GM12878 (cell line): ENCODE measurements around the gene CYP3A7. TPM values are rescaled to one million over a fixed set of nuclear protein-coding genes. Genes with fewer than 3 reads are reported as not detected.

Experiments used
- ATAC-seq: fragments of 200-7000 bp; cut with Tn5 transposase; 3 replicates; pipeline ENCODE4 v1.9.1; 2020; ENCODE audit warnings: mild to moderate bottlenecking, moderate library complexity
- BruUV-seq: library from RNA; stranded (reverse); fragments of 400-500 nt; replicated peaks from 2 replicates; lab custom pipeline; 2021; lab: Mats Ljungman, UMichigan
- CTCF ChIA-PET: fragments of 300-600 bp; sonication (Branson Sonifier 250); formaldehyde crosslinking; extraction: SDS; loops from one replicate; lab custom pipeline; 2021; ENCODE audit warnings: inconsistent platforms; lab: Yijun Ruan, JAX
- POLR2A ChIA-PET: fragments of 350-600 bp; formaldehyde crosslinking; extraction: SDS; loops from one replicate; lab custom pipeline; 2021; ENCODE audit warnings: inconsistent platforms; lab: Charles Lee
- RAD21 ChIA-PET: fragments of 300-600 bp; sonication (Branson Sonifier 250); formaldehyde crosslinking; loops from one replicate; lab custom pipeline; 2023; ENCODE audit warnings: antibody characterized with exemption; ENCODE audit not compliant: unreplicated experiment; lab: Charles Lee
- SMC1A ChIA-PET: fragments of 300-600 bp; sonication (Branson Sonifier 250); formaldehyde crosslinking; loops from one replicate; lab custom pipeline; 2023; ENCODE audit not compliant: unreplicated experiment, uncharacterized antibody; lab: Charles Lee
- DNase-seq: peaks from one replicate; pipeline ENCODE4 v3.0.0-alpha.2; 2011; ENCODE audit warnings: low read depth, low spot score
- FAIRE-seq: peaks from 3 replicates; lab custom pipeline; 2011; peaks lifted over from hg19 to GRCh38; lab: Jason Lieb, UNC
- H2AFZ ChIP-seq: 2 replicates; pipeline ENCODE4 v1.6.0; 2011; ENCODE audit warnings: low read depth, low read length, control low read depth; ENCODE audit not compliant: control insufficient read depth
- H3K27ac ChIP-seq: 2 replicates; pipeline ENCODE4 v1.5.1; 2011; ENCODE audit warnings: control low read depth; ENCODE audit not compliant: control insufficient read depth, insufficient read depth
- H3K27me3 ChIP-seq, 2 experiments: replicated peaks in 1 of 2; 2 replicates each; pipeline versions ENCODE4 v1.6.0 to v1.6.1; 2011; ENCODE audit warnings: low read length in 1 of 2; ENCODE audit not compliant: control insufficient read depth in 2 of 2, insufficient read depth in 2 of 2
- H3K36me3 ChIP-seq, 2 experiments: 2 replicates each; pipeline ENCODE4 v1.5.1; 2011; ENCODE audit warnings: low read length in 1 of 2; ENCODE audit not compliant: control insufficient read depth in 2 of 2, insufficient read depth in 2 of 2
- H3K4me1 ChIP-seq: 2 replicates; pipeline ENCODE4 v1.6.1; 2011; ENCODE audit warnings: mild to moderate bottlenecking, low read length, moderate library complexity, mixed read lengths; ENCODE audit not compliant: control insufficient read depth, insufficient read depth
- H3K4me2 ChIP-seq: 2 replicates; pipeline ENCODE4 v1.6.0; 2011; ENCODE audit warnings: control low read depth; ENCODE audit not compliant: control insufficient read depth, insufficient read depth
- H3K4me3 ChIP-seq: fragments of 200-600 bp; sonication (generic); 2 replicates; pipeline ENCODE4 v1.5.1; 2016
- H3K79me2 ChIP-seq: 2 replicates; pipeline ENCODE4 v1.6.0; 2011; ENCODE audit warnings: low read length; ENCODE audit not compliant: control insufficient read depth, insufficient read depth
- H3K9ac ChIP-seq: 2 replicates; pipeline ENCODE4 v1.8.0; 2011; ENCODE audit warnings: low read length, control low read depth, mixed read lengths; ENCODE audit not compliant: control insufficient read depth, insufficient read depth
- H3K9me3 ChIP-seq: replicated peaks from 3 replicates; pipeline ENCODE4 v1.5.1; 2011; ENCODE audit warnings: mild to moderate bottlenecking, low read length; ENCODE audit not compliant: control insufficient read depth, insufficient read depth
- H4K20me1 ChIP-seq: 2 replicates; pipeline ENCODE4 v1.6.0; 2011; ENCODE audit not compliant: control insufficient read depth, insufficient read depth
- ATF3 ChIP-seq: IDR thresholded peaks from 2 replicates; pipeline ENCODE4 v1.6.1; 2011; ENCODE audit warnings: low read depth, mild to moderate bottlenecking, low read length, moderate library complexity, borderline replicate concordance; ENCODE audit errors: extremely low read depth
- BRCA1 ChIP-seq: IDR thresholded peaks from 2 replicates; pipeline ENCODE4 v1.6.1; 2011; ENCODE audit warnings: low read depth, low read length, improper control_type of control experiment
- GATAD2B ChIP-seq: fragments of 450-650 bp; conservative IDR thresholded peaks from 2 replicates; pipeline ENCODE4 v1.6.1; 2017; ENCODE audit warnings: low read depth, mild to moderate bottlenecking, moderate library complexity
- IKZF1 ChIP-seq: fragments of 450-650 bp; conservative IDR thresholded peaks from 2 replicates; pipeline ENCODE4 v1.6.1; 2017; ENCODE audit warnings: antibody characterized with exemption, mild to moderate bottlenecking
- KAT2A ChIP-seq: conservative IDR thresholded peaks from 2 replicates; pipeline ENCODE4 v1.6.1; 2011; ENCODE audit warnings: low read depth, low read length; ENCODE audit not compliant: control insufficient read depth
- MTA2 ChIP-seq: fragments of 450-650 bp; IDR thresholded peaks from 2 replicates; pipeline ENCODE4 v1.6.1; 2016; ENCODE audit warnings: low read depth, mild to moderate bottlenecking, moderate library complexity
- NFYA ChIP-seq: IDR thresholded peaks from 2 replicates; pipeline ENCODE4 v1.6.1; 2011; ENCODE audit warnings: low read depth, mild to moderate bottlenecking, low read length, improper control_type of control experiment, borderline replicate concordance
- SMARCA5 ChIP-seq: fragments of 450-650 bp; IDR thresholded peaks from 2 replicates; pipeline ENCODE4 v1.6.1; 2017; ENCODE audit warnings: mild to moderate bottlenecking
- ZBED1 ChIP-seq: IDR thresholded peaks from 2 replicates; pipeline ENCODE4 v1.6.1; 2016; ENCODE audit warnings: borderline replicate concordance
- ZZZ3 ChIP-seq: IDR thresholded peaks from 2 replicates; pipeline ENCODE4 v1.6.1; 2011; ENCODE audit warnings: low read depth; ENCODE audit not compliant: control insufficient read depth, insufficient read length
- WGBS: methylation state at CpG from one replicate; pipeline ENCODE4 v1.1.6; 2016; ENCODE audit warnings: low lambda C conversion rate; ENCODE audit not compliant: insufficient replicate concordance, insufficient coverage; ENCODE audit errors: missing lambda C conversion rate; 5-methylcytosine and 5-hydroxymethylcytosine counted together
- in situ Hi-C: fragments of 300-500 bp; cut with MboI; formaldehyde crosslinking; loops from 9 replicates; pipeline ENCODE4 v1.14.3; 2018; ENCODE audit warnings: mixed read lengths
- intact Hi-C: fragments of 100-400 bp; cut with micrococcal nuclease; formaldehyde crosslinking; loops from one replicate; pipeline ENCODE4 v1.14.2; 2022; ENCODE audit not compliant: unreplicated experiment
- polyA plus RNA-seq, 11 experiments: library from polyadenylated mRNA; depleted of rRNA in 4 of 11; unstranded in 6 of 11; stranded (reverse) in 5 of 11; fragments of >200 nt; fragmentation: Nextera tagmentation in 4 of 11; fragmentation: Illumina TruSeq in 1 of 11; extraction: Ambion mirVana in 4 of 11; extraction: Trizol in 1 of 11; gene quantifications; 1 replicate in 1 of 11; 2 replicates in 10 of 11; pipeline versions ENCODE4 v1.2.1 to v1.2.3, GENCODE V29; 2011 to 2016; ENCODE audit warnings: inconsistent platforms in 2 of 11, missing spikeins in 2 of 11, low read depth in 1 of 11
- total RNA-seq, 4 experiments: library from RNA; depleted of rRNA in 3 of 4; stranded (reverse); fragments of >200 nt in 3 of 4; fragmentation: Illumina TruSeq in 1 of 4; extraction: Trizol in 1 of 4; gene quantifications; 2 replicates each; pipeline versions ENCODE4 v1.2.1 to v1.2.3, GENCODE V29; 2013 to 2021
- TF ChIP-seq, protein P1 (sequence below): fragments of 450-650 bp; formaldehyde crosslinking; IDR thresholded peaks from 2 replicates; pipeline ENCODE4 v1.4.0; 2022; ENCODE audit warnings: mild to moderate bottlenecking, moderate library complexity

CYP3A7 gene
- total and polyA plus RNA-seq, 10 of the 15 experiments (the other 5 are each of a cell fraction or from before 2014, with no cell fraction given) = 0.05 to 0.11 (median 0.06) TPM; not detected in 7

GRCh38 chr7:99720800-99721595, 14.0 kb downstream of the CYP3A7 start:
- BruUV-seq = no TSS peak
- H4K20me1 ChIP-seq = no peaks in the 10 kb centered on the region
- intact Hi-C loops (no loop called here), in situ Hi-C loops (no loop called here)
- ChIA-PET CTCF (no interaction called here), SMC1A (no interaction called here), POLR2A (interaction anchor here (0.5 to 0.8 kb wide), 2 partner anchors 18 to 785 kb away, joined by 3 read pairs; no protein-coding TSS in a partner anchor), RAD21 (no interaction called here)
- H3K4me3 ChIP-seq = no peak overlapping the region
- DNase-seq = no peak
- no peak overlapping the region for H2AFZ ChIP-seq
- H3K79me2 ChIP-seq = no peaks in the 10 kb centered on the region
- no peaks in the 10 kb centered on the region for H3K27me3 ChIP-seq
- peak; percentile 62 for ATAC-seq
- no peak overlapping the region for H3K4me2 ChIP-seq
- H3K9ac ChIP-seq = no peak overlapping the region
- H3K27ac ChIP-seq = no peak overlapping the region
- FAIRE-seq = no peak
- H3K9me3 ChIP-seq = no peaks in the 10 kb centered on the region; the same call in 2 of the 3 replicates
- H3K4me1 ChIP-seq = no peaks in the 10 kb centered on the region
- no peaks in the 10 kb centered on the region for H3K36me3 ChIP-seq
- TF ChIP-seq ZBED1 = no peak
- TF ChIP-seq GATAD2B = no peak
- no peak for TF ChIP-seq MTA2
- no peak for TF ChIP-seq ATF3
- TF ChIP-seq, protein P1, sequence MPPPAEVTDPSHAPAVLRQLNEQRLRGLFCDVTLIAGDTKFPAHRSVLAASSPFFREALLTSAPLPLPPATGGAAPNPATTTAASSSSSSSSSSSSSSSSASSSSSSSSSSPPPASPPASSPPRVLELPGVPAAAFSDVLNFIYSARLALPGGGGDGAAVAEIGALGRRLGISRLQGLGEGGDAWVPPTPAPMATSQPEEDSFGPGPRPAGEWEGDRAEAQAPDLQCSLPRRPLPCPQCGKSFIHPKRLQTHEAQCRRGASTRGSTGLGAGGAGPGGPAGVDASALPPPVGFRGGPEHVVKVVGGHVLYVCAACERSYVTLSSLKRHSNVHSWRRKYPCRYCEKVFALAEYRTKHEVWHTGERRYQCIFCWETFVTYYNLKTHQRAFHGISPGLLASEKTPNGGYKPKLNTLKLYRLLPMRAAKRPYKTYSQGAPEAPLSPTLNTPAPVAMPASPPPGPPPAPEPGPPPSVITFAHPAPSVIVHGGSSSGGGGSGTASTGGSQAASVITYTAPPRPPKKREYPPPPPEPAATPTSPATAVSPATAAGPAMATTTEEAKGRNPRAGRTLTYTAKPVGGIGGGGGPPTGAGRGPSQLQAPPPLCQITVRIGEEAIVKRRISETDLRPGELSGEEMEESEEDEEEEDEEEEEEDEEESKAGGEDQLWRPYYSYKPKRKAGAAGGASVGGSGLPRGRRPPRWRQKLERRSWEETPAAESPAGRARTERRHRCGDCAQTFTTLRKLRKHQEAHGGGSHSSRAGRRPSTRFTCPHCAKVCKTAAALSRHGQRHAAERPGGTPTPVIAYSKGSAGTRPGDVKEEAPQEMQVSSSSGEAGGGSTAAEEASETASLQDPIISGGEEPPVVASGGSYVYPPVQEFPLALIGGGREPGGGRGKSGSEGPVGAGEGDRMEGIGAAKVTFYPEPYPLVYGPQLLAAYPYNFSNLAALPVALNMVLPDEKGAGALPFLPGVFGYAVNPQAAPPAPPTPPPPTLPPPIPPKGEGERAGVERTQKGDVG (CRISPR knock-in tag) = no peak
- TF ChIP-seq KAT2A = no peak
- no peak for TF ChIP-seq BRCA1
- TF ChIP-seq SMARCA5 = no peak
- no peak for TF ChIP-seq IKZF1
- no peak for TF ChIP-seq NFYA
- TF ChIP-seq ZZZ3 = no peak
- WGBS = 15% methylated on average over 5 of the region's 5 CpGs
